ENCODE data around the gene FASTK. TPM values are rescaled to one million over a fixed set of nuclear protein-coding genes. Genes with fewer than 3 reads are reported as not detected.

FASTK gene
- total RNA-seq, 1 donor: 87.6 TPM

DNA sequence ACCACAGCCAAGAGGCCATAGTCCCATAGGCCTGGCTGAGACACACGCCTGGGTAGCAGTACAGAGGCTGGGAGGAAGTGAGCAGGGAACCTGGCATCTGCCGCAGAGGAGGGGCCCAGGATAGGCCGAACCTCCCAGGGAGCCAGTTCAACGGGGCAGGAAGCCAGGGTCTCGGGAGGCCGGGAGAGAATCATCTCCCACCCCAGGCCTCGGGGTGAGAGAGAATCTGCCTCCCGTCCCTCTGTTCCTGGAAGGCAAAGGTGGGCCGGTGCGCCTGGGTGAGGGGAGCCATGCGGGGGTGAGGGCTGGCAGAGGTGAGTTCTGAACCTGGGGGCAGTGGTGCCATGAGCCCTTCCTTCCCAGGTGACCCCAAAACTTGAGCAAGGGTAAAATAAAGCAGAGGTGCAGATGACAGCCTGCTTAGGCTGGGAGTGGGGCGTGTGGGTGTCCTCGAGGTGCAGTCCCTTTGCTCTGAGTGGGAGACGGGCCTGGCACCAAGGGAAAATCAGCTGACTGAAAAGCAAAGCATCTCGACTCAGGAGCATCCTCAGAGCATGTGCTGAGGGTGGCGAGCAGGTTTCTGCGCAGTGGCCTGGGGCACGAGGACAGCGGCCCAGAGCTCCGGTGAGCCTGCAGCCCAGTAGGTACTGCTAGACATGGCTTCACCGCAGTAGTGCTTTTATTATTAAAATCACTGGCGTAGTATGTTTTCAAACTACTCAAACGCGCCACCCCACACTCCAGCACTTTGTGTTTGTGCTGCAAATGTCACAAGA lies 21.2 kb upstream of the FASTK start:
- Histone ChIP-seq H3K36me3 (ENCODE audit: insufficient read depth, low read length) (peaks cover 5% of the 10 kb centered on the region), H3K4me2 (ENCODE audit: insufficient read depth, low read length) (no peak overlapping the region), H2AFZ (ENCODE audit: low read length) (no peak overlapping the region), H3K9me3 (ENCODE audit: low read depth, low read length) (no peaks in the 10 kb centered on the region), H4K20me1 (ENCODE audit: insufficient read depth, low read length) (peaks cover 58% of the 10 kb centered on the region), H3K4me3 (ENCODE audit: insufficient read depth, low read length) (no peak overlapping the region), H3K79me2 (ENCODE audit: insufficient read depth, low read length) (peaks cover 74% of the 10 kb centered on the region), H3K27ac (ENCODE audit: low read depth, low read length) (no peak overlapping the region), H3K27me3 (ENCODE audit: insufficient read depth, low read length) (no peaks in the 10 kb centered on the region), H3K4me1 (ENCODE audit: insufficient read depth, low read length) (peaks cover 10% of the 10 kb centered on the region)
- peak; percentile 22 for DNase-seq (ENCODE audit: insufficient read length, low spot score, missing footprints)
- TF ChIP-seq, protein P1, sequence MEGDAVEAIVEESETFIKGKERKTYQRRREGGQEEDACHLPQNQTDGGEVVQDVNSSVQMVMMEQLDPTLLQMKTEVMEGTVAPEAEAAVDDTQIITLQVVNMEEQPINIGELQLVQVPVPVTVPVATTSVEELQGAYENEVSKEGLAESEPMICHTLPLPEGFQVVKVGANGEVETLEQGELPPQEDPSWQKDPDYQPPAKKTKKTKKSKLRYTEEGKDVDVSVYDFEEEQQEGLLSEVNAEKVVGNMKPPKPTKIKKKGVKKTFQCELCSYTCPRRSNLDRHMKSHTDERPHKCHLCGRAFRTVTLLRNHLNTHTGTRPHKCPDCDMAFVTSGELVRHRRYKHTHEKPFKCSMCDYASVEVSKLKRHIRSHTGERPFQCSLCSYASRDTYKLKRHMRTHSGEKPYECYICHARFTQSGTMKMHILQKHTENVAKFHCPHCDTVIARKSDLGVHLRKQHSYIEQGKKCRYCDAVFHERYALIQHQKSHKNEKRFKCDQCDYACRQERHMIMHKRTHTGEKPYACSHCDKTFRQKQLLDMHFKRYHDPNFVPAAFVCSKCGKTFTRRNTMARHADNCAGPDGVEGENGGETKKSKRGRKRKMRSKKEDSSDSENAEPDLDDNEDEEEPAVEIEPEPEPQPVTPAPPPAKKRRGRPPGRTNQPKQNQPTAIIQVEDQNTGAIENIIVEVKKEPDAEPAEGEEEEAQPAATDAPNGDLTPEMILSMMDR (IDR thresholded peaks at IDR 0.05; ENCODE audit: extremely low read depth, low read depth, low read length): no peak

DNA sequence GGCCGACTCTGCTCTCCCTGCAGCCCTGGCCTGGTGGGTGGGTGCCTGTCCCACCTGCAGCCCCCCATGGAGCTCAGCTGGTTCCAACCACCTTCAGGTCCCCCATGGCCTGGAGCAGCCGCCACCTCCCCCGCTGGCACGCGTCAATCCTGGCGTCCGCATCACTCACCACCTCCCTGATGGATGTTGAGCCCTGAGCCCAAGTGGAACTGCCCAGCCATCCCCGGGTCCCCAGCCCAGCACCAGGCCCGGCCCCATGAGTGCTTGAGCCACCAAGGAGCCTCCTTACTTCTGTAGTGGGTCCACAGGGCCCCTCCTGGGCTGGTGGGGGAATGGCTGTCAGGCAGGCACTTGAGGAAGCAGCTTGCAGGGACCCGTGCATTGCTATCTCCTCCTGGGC lies 20.3 kb upstream of the FASTK start:
- Histone ChIP-seq H2AFZ (ENCODE audit: low read length) (no peak overlapping the region), H3K36me3 (ENCODE audit: insufficient read depth, low read length) (peaks cover 5% of the 10 kb centered on the region), H3K4me1 (ENCODE audit: insufficient read depth, low read length) (peaks cover 10% of the 10 kb centered on the region), H3K4me3 (ENCODE audit: insufficient read depth, low read length) (no peak overlapping the region), H3K27me3 (ENCODE audit: insufficient read depth, low read length) (no peaks in the 10 kb centered on the region), H4K20me1 (ENCODE audit: insufficient read depth, low read length) (peaks cover 62% of the 10 kb centered on the region), H3K27ac (ENCODE audit: low read depth, low read length) (no peak overlapping the region), H3K79me2 (ENCODE audit: insufficient read depth, low read length) (peaks cover 75% of the 10 kb centered on the region), H3K4me2 (ENCODE audit: insufficient read depth, low read length) (no peak overlapping the region), H3K9me3 (ENCODE audit: low read depth, low read length) (no peaks in the 10 kb centered on the region)
- no peak for DNase-seq (ENCODE audit: insufficient read length, low spot score, missing footprints)
- TF ChIP-seq, protein P1 (IDR thresholded peaks at IDR 0.05; ENCODE audit: extremely low read depth, low read depth, low read length): no peak

DNA sequence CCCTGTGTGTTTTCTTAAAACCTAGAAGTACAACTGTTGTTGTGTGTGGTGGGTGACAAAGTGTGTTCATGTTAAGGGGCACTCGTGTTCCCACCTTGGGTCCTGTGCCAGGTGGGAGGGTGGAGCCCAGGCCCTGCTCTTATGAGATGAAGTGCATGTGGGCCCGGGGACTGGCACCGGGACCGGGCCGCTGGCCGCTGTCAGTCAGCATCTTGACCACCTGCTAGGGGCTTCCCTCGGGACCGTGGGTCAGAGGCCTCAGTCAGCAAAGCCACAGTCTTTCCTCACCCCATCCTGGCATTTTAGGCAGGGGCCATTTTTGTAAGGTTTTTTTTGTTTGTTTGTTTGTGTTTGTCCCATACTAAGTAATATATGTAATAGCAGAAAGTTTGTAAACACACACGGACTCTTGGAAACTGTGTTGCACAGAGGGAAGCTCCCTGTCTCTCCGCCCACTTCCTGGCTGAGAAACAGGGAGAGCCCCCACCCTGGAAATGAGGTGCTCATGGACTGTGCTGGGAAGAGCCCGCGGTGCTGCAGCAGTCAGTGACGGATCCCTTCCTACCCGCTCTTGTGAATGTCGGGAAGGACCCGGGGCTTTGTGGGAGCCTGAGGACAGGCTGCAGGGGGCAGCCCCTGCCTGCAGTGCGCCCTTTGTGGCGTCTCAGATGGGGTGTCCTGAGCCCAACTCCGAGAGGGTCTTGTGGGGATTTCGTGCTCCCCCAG lies 19.0 kb upstream of the FASTK start:
- Histone ChIP-seq H3K4me3 (ENCODE audit: insufficient read depth, low read length) (no peak overlapping the region), H3K36me3 (ENCODE audit: insufficient read depth, low read length) (peaks cover 5% of the 10 kb centered on the region)
- TF ChIP-seq, protein P1 (IDR thresholded peaks at IDR 0.05; ENCODE audit: extremely low read depth, low read depth, low read length): no peak

More for the DNA sequence above, 19.0 kb upstream of the FASTK start:
- Histone ChIP-seq H3K27me3 (ENCODE audit: insufficient read depth, low read length) (no peaks in the 10 kb centered on the region), H3K4me2 (ENCODE audit: insufficient read depth, low read length) (no peak overlapping the region), H3K4me1 (ENCODE audit: insufficient read depth, low read length) (peaks cover 1% of the 10 kb centered on the region), H2AFZ (ENCODE audit: low read length) (no peak overlapping the region), H3K79me2 (ENCODE audit: insufficient read depth, low read length) (peaks cover 86% of the 10 kb centered on the region), H4K20me1 (ENCODE audit: insufficient read depth, low read length) (peaks cover 69% of the 10 kb centered on the region), H3K9me3 (ENCODE audit: low read depth, low read length) (no peaks in the 10 kb centered on the region), H3K27ac (ENCODE audit: low read depth, low read length) (no peak overlapping the region)
- DNase-seq (ENCODE audit: insufficient read length, low spot score, missing footprints): peak; percentile 62
